ENCODE results near the gene UNC93A. TPM values are rescaled to one million over a fixed set of nuclear protein-coding genes. Genes with fewer than 3 reads are reported as not detected.
"Not testable (repeated sequence)": the region's sequence is repeated elsewhere in the genome, so short reads cannot be mapped to it uniquely, and the experiment has no call there.

Gene UNC93A
- total and polyA plus RNA-seq, 2 donors: 2.8 TPM

- 91% methylated on average over 9 of the region's 9 CpGs for WGBS
- H3K4me1 ChIP-seq (ENCODE audit: control insufficient read depth in 2 of 2, insufficient read depth in 2 of 2, low read length in 2 of 2): peaks cover 3 to 6% of the 10 kb centered on the region in 2 donors
- DNase-seq (ENCODE audit: low read depth in 6 of 9, low spot score in 9 of 9): no peak
- H3K9me3 ChIP-seq (ENCODE audit: control insufficient read depth in 2 of 2, insufficient read depth in 1 of 2, low read length in 1 of 2): no peaks in the 10 kb centered on the region
- no peaks in the 10 kb centered on the region for H3K36me3 ChIP-seq (ENCODE audit: control insufficient read depth in 2 of 2, insufficient read depth in 2 of 2, low read length in 1 of 2)
- H3K27me3 ChIP-seq (ENCODE audit: control insufficient read depth in 2 of 2, insufficient read depth in 1 of 2, low read length in 1 of 2): no peaks in the 10 kb centered on the region
- no peak overlapping the region for H3K4me3 ChIP-seq (ENCODE audit: low read length in 2 of 2)
- H3K27ac ChIP-seq (ENCODE audit: low read depth in 1 of 2, low read length in 1 of 2): no peak overlapping the region
Observed at GRCh38 chr6:167317172-167317571, 26.1 kb downstream of the UNC93A start.

DNA sequence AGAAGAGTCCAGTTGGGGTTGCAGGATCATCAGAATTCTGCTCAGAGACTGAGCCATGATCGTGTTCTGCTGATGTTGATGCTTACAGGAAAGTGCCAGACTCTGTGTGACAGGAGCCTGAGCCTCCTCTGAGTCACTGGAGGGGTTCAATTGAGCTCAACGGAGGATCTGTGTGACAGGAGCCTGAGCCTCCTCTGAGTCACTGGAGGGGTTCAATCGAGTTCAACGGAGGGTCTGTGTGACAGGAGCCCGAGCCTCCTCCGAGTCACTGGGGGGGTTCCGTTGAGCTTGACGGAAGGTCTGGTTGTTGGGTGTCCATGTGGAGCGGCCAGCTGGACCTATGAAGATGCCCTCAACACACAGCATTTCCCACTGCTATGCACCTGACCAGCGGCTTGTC, 27.2 kb downstream of the UNC93A start:
- not testable (repeated sequence) for DNase-seq (ENCODE audit: low read depth in 6 of 9, low spot score in 9 of 9); H3K4me3 ChIP-seq (ENCODE audit: low read length in 2 of 2); H3K27me3 ChIP-seq (ENCODE audit: control insufficient read depth in 2 of 2, insufficient read depth in 1 of 2, low read length in 1 of 2); H3K36me3 ChIP-seq (ENCODE audit: control insufficient read depth in 2 of 2, insufficient read depth in 2 of 2, low read length in 1 of 2); H3K4me1 ChIP-seq (ENCODE audit: control insufficient read depth in 2 of 2, insufficient read depth in 2 of 2, low read length in 2 of 2); H3K27ac ChIP-seq (ENCODE audit: low read depth in 1 of 2, low read length in 1 of 2); H3K9me3 ChIP-seq (ENCODE audit: control insufficient read depth in 2 of 2, insufficient read depth in 1 of 2, low read length in 1 of 2)
- WGBS: 98% methylated on average over 10 of the region's 10 CpGs

GRCh38 chr6:167318856-167319255, 27.7 kb downstream of the UNC93A start:
- not testable (repeated sequence) for H3K4me1 ChIP-seq (ENCODE audit: control insufficient read depth in 2 of 2, insufficient read depth in 2 of 2, low read length in 2 of 2); H3K9me3 ChIP-seq (ENCODE audit: control insufficient read depth in 2 of 2, insufficient read depth in 1 of 2, low read length in 1 of 2); DNase-seq (ENCODE audit: low read depth in 6 of 9, low spot score in 9 of 9); H3K4me3 ChIP-seq (ENCODE audit: low read length in 2 of 2); H3K27ac ChIP-seq (ENCODE audit: low read depth in 1 of 2, low read length in 1 of 2); H3K36me3 ChIP-seq (ENCODE audit: control insufficient read depth in 2 of 2, insufficient read depth in 2 of 2, low read length in 1 of 2); H3K27me3 ChIP-seq (ENCODE audit: control insufficient read depth in 2 of 2, insufficient read depth in 1 of 2, low read length in 1 of 2)
- 90% methylated on average over 10 of the region's 10 CpGs for WGBS

- H3K36me3 ChIP-seq (ENCODE audit: control insufficient read depth in 2 of 2, insufficient read depth in 2 of 2, low read length in 1 of 2); H3K27me3 ChIP-seq (ENCODE audit: control insufficient read depth in 2 of 2, insufficient read depth in 1 of 2, low read length in 1 of 2); H3K27ac ChIP-seq (ENCODE audit: low read depth in 1 of 2, low read length in 1 of 2); DNase-seq (ENCODE audit: low read depth in 6 of 9, low spot score in 9 of 9); H3K4me3 ChIP-seq (ENCODE audit: low read length in 2 of 2); H3K4me1 ChIP-seq (ENCODE audit: control insufficient read depth in 2 of 2, insufficient read depth in 2 of 2, low read length in 2 of 2); H3K9me3 ChIP-seq (ENCODE audit: control insufficient read depth in 2 of 2, insufficient read depth in 1 of 2, low read length in 1 of 2): not testable (repeated sequence)
- WGBS: 94% methylated on average over 31 of the region's 32 CpGs
Observed at GRCh38 chr6:167319856-167320753, 29.0 kb downstream of the UNC93A start.

DNA sequence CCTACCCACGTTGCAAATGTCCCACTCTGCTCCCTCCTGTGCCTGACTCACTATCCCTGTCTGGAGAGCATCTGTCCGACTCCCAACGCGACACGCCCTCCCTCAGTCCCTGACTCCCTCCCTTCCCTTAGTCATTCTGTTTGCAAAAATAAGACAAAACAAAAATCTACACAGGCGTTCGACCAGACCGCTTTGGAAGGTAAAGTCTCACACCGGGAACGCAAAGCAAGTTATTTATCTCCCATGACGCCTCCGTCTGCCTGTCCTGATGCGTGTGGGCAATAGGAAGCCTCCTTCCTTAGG, 29.6 kb downstream of the UNC93A start:
- DNase-seq (ENCODE audit: low read depth in 6 of 9, low spot score in 9 of 9); H3K27ac ChIP-seq (ENCODE audit: low read depth in 1 of 2, low read length in 1 of 2); H3K4me3 ChIP-seq (ENCODE audit: low read length in 2 of 2); H3K9me3 ChIP-seq (ENCODE audit: control insufficient read depth in 2 of 2, insufficient read depth in 1 of 2, low read length in 1 of 2); H3K27me3 ChIP-seq (ENCODE audit: control insufficient read depth in 2 of 2, insufficient read depth in 1 of 2, low read length in 1 of 2); H3K36me3 ChIP-seq (ENCODE audit: control insufficient read depth in 2 of 2, insufficient read depth in 2 of 2, low read length in 1 of 2); H3K4me1 ChIP-seq (ENCODE audit: control insufficient read depth in 2 of 2, insufficient read depth in 2 of 2, low read length in 2 of 2): not testable (repeated sequence)
- 89% methylated on average over 13 of the region's 13 CpGs for WGBS

GRCh38 chr6:167321185-167321584, 30.1 kb downstream of the UNC93A start:
- WGBS: 93% methylated on average over 9 of the region's 9 CpGs
- not testable (repeated sequence) for H3K4me1 ChIP-seq (ENCODE audit: control insufficient read depth in 2 of 2, insufficient read depth in 2 of 2, low read length in 2 of 2); H3K4me3 ChIP-seq (ENCODE audit: low read length in 2 of 2); DNase-seq (ENCODE audit: low read depth in 6 of 9, low spot score in 9 of 9); H3K27me3 ChIP-seq (ENCODE audit: control insufficient read depth in 2 of 2, insufficient read depth in 1 of 2, low read length in 1 of 2); H3K36me3 ChIP-seq (ENCODE audit: control insufficient read depth in 2 of 2, insufficient read depth in 2 of 2, low read length in 1 of 2); H3K9me3 ChIP-seq (ENCODE audit: control insufficient read depth in 2 of 2, insufficient read depth in 1 of 2, low read length in 1 of 2); H3K27ac ChIP-seq (ENCODE audit: low read depth in 1 of 2, low read length in 1 of 2)

- no peaks in the 10 kb centered on the region for H3K9me3 ChIP-seq (ENCODE audit: control insufficient read depth in 2 of 2, insufficient read depth in 1 of 2, low read length in 1 of 2)
- no peaks in the 10 kb centered on the region for H3K27me3 ChIP-seq (ENCODE audit: control insufficient read depth in 2 of 2, insufficient read depth in 1 of 2, low read length in 1 of 2)
- H3K4me3 ChIP-seq (ENCODE audit: low read length in 2 of 2): no peak overlapping the region
- WGBS: 91% methylated on average over 7 of the region's 7 CpGs
- DNase-seq (ENCODE audit: low read depth in 6 of 9, low spot score in 9 of 9): no peak
- H3K4me1 ChIP-seq (ENCODE audit: control insufficient read depth in 2 of 2, insufficient read depth in 2 of 2, low read length in 2 of 2): peaks cover under 1 to 3% of the 10 kb centered on the region in 2 donors
- H3K36me3 ChIP-seq (ENCODE audit: control insufficient read depth in 2 of 2, insufficient read depth in 2 of 2, low read length in 1 of 2): no peaks in the 10 kb centered on the region
- no peak overlapping the region for H3K27ac ChIP-seq (ENCODE audit: low read depth in 1 of 2, low read length in 1 of 2)
Observed at GRCh38 chr6:167323111-167323510, 32.0 kb downstream of the UNC93A start.

DNA sequence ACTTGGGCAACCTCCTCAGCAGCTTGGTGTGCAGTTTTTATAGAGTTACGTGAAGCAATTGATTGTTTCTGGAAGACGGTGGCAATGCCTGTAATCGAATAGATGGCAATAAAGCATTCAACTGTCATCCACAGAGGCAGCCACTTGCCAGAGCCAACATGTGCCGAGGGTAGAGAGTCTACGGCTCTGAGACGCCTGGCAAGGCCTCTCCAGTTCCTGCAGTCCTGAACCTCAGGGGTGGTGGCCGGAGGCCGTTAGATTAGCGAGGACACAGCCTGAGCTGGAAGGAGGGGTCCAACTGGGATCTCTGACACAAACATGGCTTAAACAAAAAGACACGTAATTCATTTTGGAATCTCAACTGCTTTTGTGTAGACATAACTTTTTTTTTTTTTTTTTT, 33.0 kb downstream of the UNC93A start:
- Histone ChIP-seq H3K4me3 (ENCODE audit: low read length in 2 of 2) (no peak overlapping the region), H3K36me3 (ENCODE audit: control insufficient read depth in 2 of 2, insufficient read depth in 2 of 2, low read length in 1 of 2) (no peaks in the 10 kb centered on the region), H3K4me1 (ENCODE audit: control insufficient read depth in 2 of 2, insufficient read depth in 2 of 2, low read length in 2 of 2) (peaks cover 3% of the 10 kb centered on the region in 2 donors), H3K27ac (ENCODE audit: low read depth in 1 of 2, low read length in 1 of 2) (no peak overlapping the region), H3K27me3 (ENCODE audit: control insufficient read depth in 2 of 2, insufficient read depth in 1 of 2, low read length in 1 of 2) (no peaks in the 10 kb centered on the region), H3K9me3 (ENCODE audit: control insufficient read depth in 2 of 2, insufficient read depth in 1 of 2, low read length in 1 of 2) (no peaks in the 10 kb centered on the region)
- 98% methylated on average over 10 of the region's 10 CpGs for WGBS
- DNase-seq (ENCODE audit: low read depth in 6 of 9, low spot score in 9 of 9): no peak

DNA sequence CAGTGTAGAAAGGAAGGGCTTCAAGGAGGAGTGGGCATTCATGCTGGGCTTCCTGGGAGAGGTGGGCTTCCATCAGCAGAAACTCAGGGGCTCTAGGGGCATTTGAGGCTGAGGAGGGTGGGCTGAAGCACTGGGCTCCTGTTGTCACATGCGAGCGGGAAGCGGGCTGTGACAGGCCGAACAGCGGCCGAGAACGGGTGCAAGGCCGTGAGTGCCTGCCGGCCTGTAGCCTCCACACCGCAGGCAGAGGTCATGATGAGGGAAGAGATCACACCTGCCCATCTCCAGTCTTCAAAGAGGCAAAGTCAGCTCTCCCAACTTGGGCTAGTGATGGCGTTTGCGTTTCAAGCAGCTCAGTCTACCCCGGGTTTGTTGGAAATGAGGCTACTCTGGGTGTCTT, 34.7 kb downstream of the UNC93A start:
- WGBS: 93% methylated on average over 13 of the region's 13 CpGs
- Histone ChIP-seq H3K4me1 (ENCODE audit: control insufficient read depth in 2 of 2, insufficient read depth in 2 of 2, low read length in 2 of 2) (peaks cover 3% of the 10 kb centered on the region in 2 donors), H3K4me3 (ENCODE audit: low read length in 2 of 2) (no peak overlapping the region), H3K36me3 (ENCODE audit: control insufficient read depth in 2 of 2, insufficient read depth in 2 of 2, low read length in 1 of 2) (no peaks in the 10 kb centered on the region), H3K27ac (ENCODE audit: low read depth in 1 of 2, low read length in 1 of 2) (no peak overlapping the region), H3K9me3 (ENCODE audit: control insufficient read depth in 2 of 2, insufficient read depth in 1 of 2, low read length in 1 of 2) (no peaks in the 10 kb centered on the region), H3K27me3 (ENCODE audit: control insufficient read depth in 2 of 2, insufficient read depth in 1 of 2, low read length in 1 of 2) (no peaks in the 10 kb centered on the region)
- DNase-seq (ENCODE audit: low read depth in 6 of 9, low spot score in 9 of 9): no peak
